Measurements from ENCODE around the gene CACUL1.
"Not testable (repeated sequence)": the region's sequence is repeated elsewhere in the genome, so short reads cannot be mapped to it uniquely, and the experiment has no call there.

CACUL1 gene

GRCh38 chr10:118793545-118793944, 38.8 kb upstream of the CACUL1 start:
- ChIA-PET CTCF (no interaction called here), POLR2A (no interaction called here)
- no peak for DNase-seq (ENCODE audit: low read depth, low spot score)
- TF ChIP-seq CTCF (IDR thresholded peaks at IDR 0.05; ENCODE audit: insufficient read depth, low read length, missing control alignments) = no peak
- H3K4me3 ChIP-seq (ENCODE audit: low read depth, low read length) = no peak overlapping the region

GRCh38 chr10:118792526-118792925, 37.8 kb upstream of the CACUL1 start:
- POLR2A ChIA-PET = no interaction called here
- CTCF ChIA-PET = no interaction called here

GRCh38 chr10:118790058-118790457, 35.3 kb upstream of the CACUL1 start:
- ChIA-PET CTCF (no interaction called here), POLR2A (no interaction called here)
- H3K4me3 ChIP-seq (ENCODE audit: low read depth, low read length) = no peak overlapping the region
- no peak for DNase-seq (ENCODE audit: low read depth, low spot score)
- TF ChIP-seq CTCF (IDR thresholded peaks at IDR 0.05; ENCODE audit: insufficient read depth, low read length, missing control alignments) = no peak

More at GRCh38 chr10:118792526-118792925, 37.8 kb upstream of the CACUL1 start:
- H3K4me3 ChIP-seq (ENCODE audit: low read depth, low read length) = no peak overlapping the region
- no peak for TF ChIP-seq CTCF (IDR thresholded peaks at IDR 0.05; ENCODE audit: insufficient read depth, low read length, missing control alignments)
- no peak for DNase-seq (ENCODE audit: low read depth, low spot score)

GRCh38 chr10:118785551-118785950, 30.8 kb upstream of the CACUL1 start:
- H3K4me3 ChIP-seq (ENCODE audit: low read depth, low read length) = no peak overlapping the region
- ChIA-PET POLR2A (no interaction called here), CTCF (no interaction called here)
- no peak for DNase-seq (ENCODE audit: low read depth, low spot score)
- TF ChIP-seq CTCF (IDR thresholded peaks at IDR 0.05; ENCODE audit: insufficient read depth, low read length, missing control alignments) = no peak

DNA sequence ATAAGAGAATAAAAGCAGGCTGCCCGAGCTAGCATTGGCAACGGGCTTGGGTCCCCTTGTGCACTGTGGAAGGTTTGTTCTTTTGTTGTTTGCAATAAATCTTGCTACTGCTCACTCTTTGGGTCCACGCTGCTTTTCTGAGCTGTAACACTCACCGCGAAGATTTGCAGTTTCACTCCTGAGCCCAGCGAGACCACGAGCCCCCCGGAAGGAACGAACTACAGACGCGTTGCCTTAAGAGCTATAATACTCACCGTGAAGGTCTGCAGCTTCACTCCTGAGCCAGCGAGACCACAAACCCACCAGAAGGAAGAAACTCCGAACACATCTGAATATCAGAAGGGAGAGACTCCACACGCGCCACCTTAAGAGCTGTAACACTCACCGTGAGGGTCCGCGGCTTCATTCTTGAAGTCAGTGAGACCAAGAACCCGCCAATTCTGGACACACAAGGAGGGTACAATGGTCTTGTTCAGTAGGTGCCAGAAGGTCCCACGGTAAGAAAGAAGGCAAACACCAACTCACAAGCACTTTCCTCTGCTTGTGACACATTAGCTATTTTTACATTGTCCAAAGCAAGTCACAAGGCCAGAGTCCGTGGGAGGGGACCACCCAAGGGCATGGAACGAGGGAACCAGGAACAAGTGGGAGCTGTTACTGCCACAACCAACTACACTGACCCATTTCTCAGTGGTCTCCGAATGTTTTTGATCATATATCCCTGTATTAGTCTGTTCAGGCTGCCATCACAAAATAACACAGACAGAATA, 29.2 kb upstream of the CACUL1 start:
- ChIA-PET CTCF (no interaction called here), POLR2A (no interaction called here)
- DNase-seq (ENCODE audit: low read depth, low spot score) = no peak
- no peak overlapping the region for H3K4me3 ChIP-seq (ENCODE audit: low read depth, low read length)
- no peak for TF ChIP-seq CTCF (IDR thresholded peaks at IDR 0.05; ENCODE audit: insufficient read depth, low read length, missing control alignments)

DNA sequence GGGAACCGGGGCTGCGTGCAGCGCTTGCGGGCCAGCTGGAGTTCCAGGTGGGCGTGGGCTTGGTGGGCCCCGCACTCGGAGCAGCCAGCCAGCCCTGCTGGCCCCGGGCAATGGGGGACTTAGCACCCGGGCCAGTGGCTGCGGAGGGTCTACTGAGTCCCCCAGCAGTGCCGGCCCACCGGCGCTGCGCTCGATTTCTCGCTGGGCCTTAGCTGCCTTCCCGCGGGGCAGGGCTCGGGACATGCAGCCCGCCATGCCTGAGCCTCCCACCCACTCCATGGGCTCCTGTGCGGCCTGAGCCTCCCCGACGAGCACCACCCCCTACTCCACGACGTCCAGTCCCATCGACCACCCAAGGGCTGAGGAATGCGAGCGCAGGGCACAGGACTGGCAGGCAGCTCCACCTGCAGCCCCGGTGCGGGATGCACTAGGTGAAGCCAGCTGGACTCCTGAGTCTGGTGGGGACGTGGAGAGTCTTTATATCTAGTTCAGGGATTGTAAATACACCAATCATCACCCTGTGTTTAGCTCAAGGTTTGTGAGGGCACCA, 28.2 kb upstream of the CACUL1 start:
- POLR2A ChIA-PET = not testable (repeated sequence)

GRCh38 chr10:118781541-118781940, 26.8 kb upstream of the CACUL1 start:
- H3K4me3 ChIP-seq (ENCODE audit: low read depth, low read length) = no peak overlapping the region
- no peak for DNase-seq (ENCODE audit: low read depth, low spot score)
- ChIA-PET POLR2A (no interaction called here), CTCF (no interaction called here)
- TF ChIP-seq CTCF (IDR thresholded peaks at IDR 0.05; ENCODE audit: insufficient read depth, low read length, missing control alignments) = no peak

More for the DNA sequence above, 28.2 kb upstream of the CACUL1 start:
- CTCF ChIA-PET; DNase-seq (ENCODE audit: low read depth, low spot score); H3K4me3 ChIP-seq (ENCODE audit: low read depth, low read length): not testable (repeated sequence)

All from AG04449 (cell line).